Measurements from ENCODE around the gene HDDC2. TPM values are rescaled to one million over a fixed set of nuclear protein-coding genes. Genes with fewer than 3 reads are reported as not detected.

Gene HDDC2
- polyA plus RNA-seq, 3 donors: 24.4 to 59.9 (median 42.6) TPM

DNA sequence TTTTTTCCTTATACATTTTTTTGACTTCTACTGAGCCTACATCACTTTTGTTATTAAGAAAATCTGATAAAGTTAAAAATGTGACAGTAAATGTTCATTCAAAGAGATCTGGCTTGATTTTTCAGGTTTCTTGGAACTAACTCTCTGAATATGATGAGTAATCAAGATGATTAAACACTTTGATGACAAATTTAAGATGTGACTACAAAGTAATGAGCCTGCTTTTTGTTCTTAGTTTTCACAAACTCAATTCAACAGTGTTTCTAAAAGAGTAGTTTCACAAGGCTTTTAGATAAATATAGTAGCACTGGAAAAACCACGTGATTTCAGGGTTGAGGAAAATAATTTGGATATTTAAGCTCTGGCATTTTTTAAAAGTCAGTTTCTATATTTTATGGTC lies 37.9 kb upstream of the HDDC2 start:
- no CpG with 5 or more reads among the region's 1 CpG for WGBS (ENCODE audit: insufficient coverage)
- H2AFZ ChIP-seq (ENCODE audit: insufficient read depth, low read depth, low read length, poor library complexity, severe bottlenecking): no peak overlapping the region
- DNase-seq: no peak

DNA sequence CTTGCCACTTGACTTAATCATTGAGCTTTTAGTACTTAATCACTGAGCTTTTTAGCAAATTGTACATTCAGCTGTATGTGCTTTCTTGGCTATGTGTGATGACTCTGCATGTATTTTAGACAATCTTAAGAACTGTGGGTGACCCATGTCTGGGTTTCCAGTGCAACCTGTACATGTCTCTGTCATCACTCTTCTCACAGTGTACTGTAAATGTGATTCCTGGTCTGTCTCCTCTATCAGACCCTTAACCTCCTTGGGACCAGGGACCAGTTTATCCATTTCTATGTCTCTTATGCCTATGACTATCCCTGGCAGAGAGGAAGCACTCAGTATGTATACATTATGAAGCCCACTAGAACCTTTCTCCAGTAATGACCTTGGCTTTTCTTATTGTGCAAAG lies 36.6 kb upstream of the HDDC2 start:
- H3K27me3 ChIP-seq (ENCODE audit: control insufficient read depth in 2 of 2, insufficient read depth in 2 of 2, low read length in 2 of 2): no peaks in the 10 kb centered on the region
- Mint-ChIP-seq H3K4me3 (no peak overlapping the region), H3K27me3 (ENCODE audit: low read depth in 3 of 3) (peaks cover 3 to 17% (median 6%) of the 10 kb centered on the region in 3 donors), H3K4me1 (no peaks in the 10 kb centered on the region), H3K36me3 (no peaks in the 10 kb centered on the region), H3K27ac (no peak overlapping the region), H3K9me3 (peaks cover 0 to 6% (median 0%) of the 10 kb centered on the region in 7 donors)
- TF ChIP-seq, protein P1, sequence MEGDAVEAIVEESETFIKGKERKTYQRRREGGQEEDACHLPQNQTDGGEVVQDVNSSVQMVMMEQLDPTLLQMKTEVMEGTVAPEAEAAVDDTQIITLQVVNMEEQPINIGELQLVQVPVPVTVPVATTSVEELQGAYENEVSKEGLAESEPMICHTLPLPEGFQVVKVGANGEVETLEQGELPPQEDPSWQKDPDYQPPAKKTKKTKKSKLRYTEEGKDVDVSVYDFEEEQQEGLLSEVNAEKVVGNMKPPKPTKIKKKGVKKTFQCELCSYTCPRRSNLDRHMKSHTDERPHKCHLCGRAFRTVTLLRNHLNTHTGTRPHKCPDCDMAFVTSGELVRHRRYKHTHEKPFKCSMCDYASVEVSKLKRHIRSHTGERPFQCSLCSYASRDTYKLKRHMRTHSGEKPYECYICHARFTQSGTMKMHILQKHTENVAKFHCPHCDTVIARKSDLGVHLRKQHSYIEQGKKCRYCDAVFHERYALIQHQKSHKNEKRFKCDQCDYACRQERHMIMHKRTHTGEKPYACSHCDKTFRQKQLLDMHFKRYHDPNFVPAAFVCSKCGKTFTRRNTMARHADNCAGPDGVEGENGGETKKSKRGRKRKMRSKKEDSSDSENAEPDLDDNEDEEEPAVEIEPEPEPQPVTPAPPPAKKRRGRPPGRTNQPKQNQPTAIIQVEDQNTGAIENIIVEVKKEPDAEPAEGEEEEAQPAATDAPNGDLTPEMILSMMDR (IDR thresholded peaks at IDR 0.05): no peak
- DNase-seq: no peak
- H3K9ac ChIP-seq (ENCODE audit: insufficient read depth, low read length, poor library complexity, severe bottlenecking): no peak overlapping the region
- H3K27ac ChIP-seq (ENCODE audit: low read depth in 1 of 2, low read length in 2 of 2): no peak overlapping the region
- no peaks in the 10 kb centered on the region for H4K20me1 ChIP-seq (ENCODE audit: insufficient read depth, low read length)
- H3K4me3 ChIP-seq (replicated peaks in 1 of 3; ENCODE audit: low read depth in 2 of 3, low read length in 3 of 3): no peak overlapping the region
- intact Hi-C loops (cut with micrococcal nuclease): no loop called here
- no peaks in the 10 kb centered on the region for H3K79me2 ChIP-seq (ENCODE audit: insufficient read depth, low read length)
- no peaks in the 10 kb centered on the region for H3K9me3 ChIP-seq (replicated peaks in 1 of 2; ENCODE audit: control insufficient read depth in 1 of 2, insufficient read depth in 1 of 2, low read length in 2 of 2)
- H3K4me2 ChIP-seq (replicated peaks; ENCODE audit: extremely low read depth, low read length, poor library complexity, severe bottlenecking): no peak overlapping the region
- H2AFZ ChIP-seq (ENCODE audit: insufficient read depth, low read depth, low read length, poor library complexity, severe bottlenecking): no peak overlapping the region
- H3K36me3 ChIP-seq (replicated peaks in 1 of 2; ENCODE audit: control insufficient read depth in 1 of 2, insufficient read depth in 2 of 2, low read length in 2 of 2): no peaks in the 10 kb centered on the region
- H3K4me1 ChIP-seq (ENCODE audit: control insufficient read depth in 1 of 2, insufficient read depth in 2 of 2, low read length in 2 of 2): no peaks in the 10 kb centered on the region

More for the DNA sequence above, 37.9 kb upstream of the HDDC2 start:
- H3K27ac Mint-ChIP-seq: no peak overlapping the region
- no peak overlapping the region for H3K4me2 ChIP-seq (replicated peaks; ENCODE audit: extremely low read depth, low read length, poor library complexity, severe bottlenecking)
- H3K4me1 Mint-ChIP-seq: no peaks in the 10 kb centered on the region
- H3K36me3 Mint-ChIP-seq: no peaks in the 10 kb centered on the region
- H3K4me3 ChIP-seq (replicated peaks in 1 of 3; ENCODE audit: low read depth in 2 of 3, low read length in 3 of 3): no peak overlapping the region
- peaks cover 3 to 12% (median 6%) of the 10 kb centered on the region in 3 donors for H3K27me3 Mint-ChIP-seq (ENCODE audit: low read depth in 3 of 3)
- H3K9me3 ChIP-seq (replicated peaks in 1 of 2; ENCODE audit: control insufficient read depth in 1 of 2, insufficient read depth in 1 of 2, low read length in 2 of 2): no peaks in the 10 kb centered on the region
- no peaks in the 10 kb centered on the region for H3K27me3 ChIP-seq (ENCODE audit: control insufficient read depth in 2 of 2, insufficient read depth in 2 of 2, low read length in 2 of 2)
- H3K79me2 ChIP-seq (ENCODE audit: insufficient read depth, low read length): no peaks in the 10 kb centered on the region
- H3K9me3 Mint-ChIP-seq: peaks cover 0 to 5% (median 0%) of the 10 kb centered on the region in 7 donors
- TF ChIP-seq, protein P1 (IDR thresholded peaks at IDR 0.05): no peak
- H4K20me1 ChIP-seq (ENCODE audit: insufficient read depth, low read length): no peaks in the 10 kb centered on the region
- no peaks in the 10 kb centered on the region for H3K36me3 ChIP-seq (replicated peaks in 1 of 2; ENCODE audit: control insufficient read depth in 1 of 2, insufficient read depth in 2 of 2, low read length in 2 of 2)
- H3K4me3 Mint-ChIP-seq: no peak overlapping the region
- intact Hi-C loops (cut with micrococcal nuclease): no loop called here
- H3K27ac ChIP-seq (ENCODE audit: low read depth in 1 of 2, low read length in 2 of 2): no peak overlapping the region
- no peak overlapping the region for H3K9ac ChIP-seq (ENCODE audit: insufficient read depth, low read length, poor library complexity, severe bottlenecking)
- no peaks in the 10 kb centered on the region for H3K4me1 ChIP-seq (ENCODE audit: control insufficient read depth in 1 of 2, insufficient read depth in 2 of 2, low read length in 2 of 2)
